IPS-18c (cell line): ENCODE measurements around the gene FEV.

Experiments
- H3K4me3 ChIP-seq: 2 replicates; pipeline ENCODE4 v1.7.0; 2013; ENCODE audit warnings: low read depth, mild to moderate bottlenecking, low read length, moderate library complexity; ENCODE audit not compliant: insufficient read depth
- H3K9me3 ChIP-seq: one replicate; pipeline ENCODE4 v1.6.1; 2013; ENCODE audit warnings: mild to moderate bottlenecking, low read length, moderate library complexity; ENCODE audit not compliant: control insufficient read depth, insufficient read depth

FEV gene

DNA sequence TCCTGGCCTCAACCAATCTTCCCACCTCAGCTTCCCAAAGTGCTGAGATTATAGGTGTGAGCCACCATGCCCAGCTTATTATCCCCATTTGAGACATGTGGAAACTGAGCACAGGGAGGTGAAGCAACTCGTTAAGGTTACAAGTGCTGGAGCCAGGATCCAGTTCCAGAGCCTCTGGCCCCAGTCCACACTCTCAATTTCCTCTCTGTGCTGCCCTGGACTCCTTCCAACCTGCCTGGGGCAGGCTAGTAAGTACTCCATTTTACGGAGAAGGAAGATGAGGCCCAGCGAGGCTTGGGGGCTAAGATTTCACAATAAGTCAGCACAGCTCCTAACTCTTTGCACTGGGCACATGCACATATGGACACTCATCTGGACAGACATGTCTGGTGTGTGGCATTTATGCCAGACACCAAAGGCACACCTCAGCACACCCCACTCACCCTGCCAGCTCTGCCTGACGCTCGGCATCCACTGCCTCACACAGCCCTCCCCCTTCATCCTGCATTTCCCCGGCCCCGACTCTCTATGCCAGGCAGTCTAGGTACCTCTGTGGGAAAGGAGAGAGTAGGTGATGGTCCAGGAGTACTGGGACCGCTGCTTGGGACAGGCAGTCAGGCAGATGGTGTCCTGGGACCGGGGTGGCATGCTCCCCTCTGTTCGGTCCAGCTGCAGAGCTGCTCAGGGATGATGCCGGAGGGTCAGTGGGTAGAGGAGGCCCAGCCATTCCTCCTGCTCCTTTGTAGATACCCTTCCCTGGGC is 35.8 kb upstream of the FEV start:
- Histone ChIP-seq H3K4me3 (no peak overlapping the region), H3K9me3 (no peaks in the 10 kb centered on the region)

DNA sequence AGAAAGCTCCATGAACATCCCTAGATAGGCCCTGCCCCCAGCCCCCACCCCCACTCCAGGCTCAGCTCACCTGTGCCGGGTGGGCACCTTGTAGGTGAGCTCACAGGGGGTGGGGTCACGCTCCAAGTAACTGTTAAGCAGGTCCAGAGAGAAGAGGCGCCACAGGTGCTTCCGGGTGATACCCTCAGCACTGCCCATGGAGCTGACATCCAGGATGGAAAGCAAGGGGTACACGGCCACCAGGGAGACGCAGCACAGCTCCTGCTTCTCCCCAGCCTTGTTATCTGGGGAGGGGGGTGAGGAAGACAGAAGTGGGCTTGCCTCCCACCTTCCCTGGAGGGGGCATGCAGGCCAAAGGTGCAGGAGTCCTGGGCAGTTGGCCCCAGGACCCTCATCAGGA is 34.5 kb upstream of the FEV start:
- Histone ChIP-seq H3K9me3 (no peaks in the 10 kb centered on the region), H3K4me3 (no peak overlapping the region)

DNA sequence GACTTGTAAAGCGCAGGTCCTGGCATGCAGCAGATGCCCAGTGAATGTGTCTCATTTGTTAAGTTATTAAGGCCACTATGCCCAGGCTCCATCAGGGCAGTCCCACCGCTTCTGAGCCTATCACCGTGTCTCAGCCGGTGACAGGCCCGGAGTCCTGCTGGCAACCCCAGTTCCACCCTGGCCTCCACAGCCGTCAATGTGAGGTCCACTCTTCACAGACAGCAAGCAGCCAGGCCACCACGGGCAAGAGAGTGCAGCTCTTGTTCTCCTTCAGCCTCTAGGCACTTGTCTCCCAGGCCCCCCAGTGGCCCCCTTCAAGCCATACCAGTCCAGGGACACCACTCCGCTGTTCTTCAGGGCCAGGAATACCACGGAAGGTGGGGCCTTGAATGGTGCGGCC is 33.7 kb upstream of the FEV start:
- Histone ChIP-seq H3K4me3 (no peak overlapping the region), H3K9me3 (no peaks in the 10 kb centered on the region)

DNA sequence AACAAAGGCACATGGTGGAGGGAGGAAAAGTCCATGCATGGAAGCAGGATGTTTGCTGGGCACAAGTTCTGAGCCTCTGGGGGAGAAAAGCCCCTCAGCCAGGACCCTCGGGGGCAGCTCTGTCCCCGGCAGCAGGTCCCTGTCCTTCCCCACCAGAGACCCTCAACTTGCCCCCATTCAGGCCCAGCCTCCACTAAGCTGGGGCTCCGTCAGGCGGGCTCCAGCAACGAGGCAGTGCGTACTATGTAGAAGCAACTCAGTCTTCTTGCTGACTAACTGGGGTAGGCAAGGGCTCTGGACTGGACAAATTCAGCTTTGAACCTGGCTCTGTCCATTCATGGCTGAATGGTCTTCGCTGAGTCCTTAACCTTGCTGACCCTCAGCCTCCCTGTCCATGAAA is 33.3 kb upstream of the FEV start:
- Histone ChIP-seq H3K9me3 (no peaks in the 10 kb centered on the region), H3K4me3 (no peak overlapping the region)

DNA sequence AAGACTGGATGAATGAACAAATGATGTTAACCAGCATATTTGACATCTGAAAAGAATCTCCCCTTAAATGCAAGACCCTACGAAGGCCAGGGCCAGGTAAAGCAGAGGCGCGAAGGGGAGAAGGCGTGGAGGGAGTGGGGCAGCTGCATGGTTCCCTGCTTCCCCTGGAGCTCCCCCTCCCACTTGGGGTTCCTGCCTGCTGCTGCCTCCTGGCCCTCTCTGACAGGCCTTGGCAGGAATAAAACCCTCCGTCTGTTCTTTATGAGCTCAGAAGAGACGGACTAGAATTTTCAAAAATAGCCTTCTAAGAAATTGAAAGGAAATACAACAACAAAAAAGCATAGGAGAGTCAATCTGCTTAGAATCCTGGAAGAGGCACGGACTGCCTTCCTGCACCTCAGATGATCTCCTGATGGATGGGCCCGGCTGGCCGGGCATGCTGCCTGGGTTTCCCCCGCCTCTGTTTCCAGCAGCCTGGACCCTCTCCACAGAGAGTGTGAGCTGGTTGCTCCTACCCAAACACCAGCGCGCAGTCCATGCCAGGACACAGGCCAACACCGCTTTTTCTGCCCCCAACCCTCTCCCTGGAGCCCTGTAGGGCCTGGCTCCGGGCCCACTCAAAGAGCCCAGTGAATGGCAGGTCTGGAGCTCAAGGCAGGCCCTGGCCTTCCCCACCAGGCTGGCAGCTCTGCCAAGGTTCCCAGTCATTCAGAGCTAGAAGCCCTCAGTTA is 32.4 kb upstream of the FEV start:
- Histone ChIP-seq H3K9me3 (no peaks in the 10 kb centered on the region), H3K4me3 (no peak overlapping the region)

DNA sequence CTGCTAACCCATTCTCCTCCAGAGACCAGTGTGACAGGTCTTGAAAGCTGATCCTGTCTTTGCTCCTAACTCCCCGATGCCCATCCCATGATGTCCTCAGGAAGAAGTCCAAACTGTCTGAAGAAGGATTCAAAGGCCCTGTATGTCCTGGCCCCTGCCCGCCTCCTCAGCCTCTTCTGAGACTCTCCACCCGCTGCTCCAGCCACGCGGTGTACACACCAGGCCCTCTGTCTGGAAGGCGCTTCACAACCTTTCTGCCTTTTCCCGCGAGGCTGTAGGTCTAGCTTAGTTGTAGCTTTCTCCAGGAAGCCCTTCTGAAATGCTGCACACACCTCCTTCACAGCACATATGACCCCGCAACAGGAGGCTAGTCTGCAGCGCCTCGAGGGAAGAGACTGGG is 31.7 kb upstream of the FEV start:
- H3K4me3 ChIP-seq = no peak overlapping the region
- no peaks in the 10 kb centered on the region for H3K9me3 ChIP-seq

DNA sequence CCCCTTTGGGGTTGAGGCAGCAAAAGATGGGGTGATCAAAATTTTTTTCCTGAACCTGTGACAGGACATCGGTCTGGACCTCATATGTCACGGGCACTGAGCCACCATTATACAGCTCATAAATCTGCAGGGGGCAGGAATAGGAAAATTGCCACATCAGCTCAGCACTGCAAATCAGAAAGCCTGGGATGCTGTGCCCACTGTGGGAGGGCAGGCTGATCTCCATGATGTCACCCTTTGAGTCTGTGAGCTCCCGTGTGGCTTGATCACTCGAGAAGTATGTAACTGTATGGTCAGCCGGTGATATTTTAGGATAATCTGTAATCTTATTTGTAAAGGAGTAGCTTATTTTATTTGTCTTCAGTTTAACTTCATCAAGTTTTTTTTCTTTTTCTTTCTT is 25.9 kb upstream of the FEV start:
- H3K4me3 ChIP-seq = no peak overlapping the region

DNA sequence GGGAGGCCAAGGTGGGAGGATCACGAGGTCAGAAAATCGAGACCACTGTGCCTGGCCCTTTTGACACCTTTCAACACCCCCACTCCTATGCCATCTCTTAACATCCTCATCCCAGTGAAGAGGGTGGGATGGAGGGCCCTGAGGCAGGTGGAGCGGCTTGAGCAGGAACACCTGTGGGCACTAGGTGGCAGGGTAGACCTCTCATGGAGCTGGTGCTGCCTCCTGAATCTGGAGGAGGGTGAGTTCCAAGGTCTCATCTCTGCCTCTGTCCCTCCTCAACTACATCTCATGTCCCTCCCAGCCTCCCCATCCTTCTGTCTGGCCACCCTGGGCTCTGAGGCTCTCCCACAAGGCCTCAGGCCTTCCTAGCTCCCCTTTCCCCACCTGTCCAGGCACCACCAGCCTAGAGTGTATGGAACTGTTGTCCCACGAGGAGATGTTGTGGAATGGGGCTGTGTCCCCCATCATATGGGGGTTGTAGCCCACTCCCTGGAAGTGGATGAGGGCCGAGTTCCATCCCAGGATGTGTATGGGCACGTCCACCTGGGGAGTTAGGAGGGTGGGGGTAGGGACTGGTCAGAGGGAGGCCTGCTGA is 25.3 kb upstream of the FEV start:
- Histone ChIP-seq H3K4me3 (no peak overlapping the region), H3K9me3 (no peaks in the 10 kb centered on the region)

More for the DNA sequence above, 25.9 kb upstream of the FEV start:
- H3K9me3 ChIP-seq = no peaks in the 10 kb centered on the region

DNA sequence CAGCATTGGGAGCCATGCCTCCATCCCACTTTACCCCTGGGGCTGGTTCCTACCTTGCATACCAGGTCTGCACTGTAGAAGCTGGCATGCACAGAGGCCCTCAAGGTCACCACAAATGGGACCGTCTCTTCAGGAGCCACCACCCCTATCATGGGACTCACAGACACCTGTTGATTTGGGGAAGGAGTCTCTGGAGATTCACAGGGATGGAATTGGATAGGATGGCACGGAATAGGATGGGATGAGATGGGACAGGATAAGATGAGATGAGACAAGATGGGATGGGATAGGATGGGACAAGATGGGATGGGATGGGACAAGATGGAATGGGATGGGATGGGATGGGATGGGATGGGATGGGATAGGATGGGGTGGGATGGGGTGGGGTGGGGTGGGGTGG is 24.3 kb upstream of the FEV start:
- Histone ChIP-seq H3K9me3 (no peaks in the 10 kb centered on the region), H3K4me3 (no peak overlapping the region)

DNA sequence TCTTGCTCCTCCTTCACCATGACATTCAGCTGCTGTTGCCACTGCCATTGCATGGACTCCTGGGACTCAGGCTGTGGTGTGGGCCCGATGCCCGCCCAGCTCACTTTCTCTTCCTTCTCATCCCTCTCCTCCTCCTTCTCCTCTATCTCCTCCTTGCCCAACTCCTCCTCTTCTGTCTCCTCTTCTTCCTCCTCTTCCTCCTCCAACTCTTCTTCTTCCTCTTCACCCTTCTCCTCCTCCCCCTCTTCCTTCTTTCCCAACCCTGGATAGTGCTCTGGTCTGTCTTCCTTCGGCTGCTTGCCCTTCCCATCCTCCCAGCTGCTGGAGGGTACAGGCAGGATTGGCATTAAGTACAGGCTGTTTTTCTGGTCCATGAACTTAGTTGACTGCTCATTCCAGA is 19.0 kb upstream of the FEV start:
- no peak overlapping the region for H3K4me3 ChIP-seq
- H3K9me3 ChIP-seq = peaks cover 2% of the 10 kb centered on the region

DNA sequence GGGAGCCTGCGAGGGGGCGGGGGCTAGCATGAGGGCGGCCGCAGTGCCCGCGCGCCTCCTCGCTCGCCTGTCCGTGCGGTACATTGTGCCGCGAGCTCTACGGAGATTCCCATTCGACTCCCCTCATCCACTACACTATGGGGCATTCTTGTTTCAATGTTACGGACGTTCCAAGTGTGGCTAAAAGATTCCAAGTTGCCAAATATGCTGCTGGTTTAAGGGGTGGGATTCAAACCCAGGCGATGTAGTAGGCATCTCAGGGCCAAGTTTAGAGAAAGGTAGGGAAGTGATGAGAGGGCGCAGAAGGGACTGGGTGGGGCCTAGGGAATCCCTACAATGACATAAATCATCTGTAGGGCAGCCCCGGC is 18.3 kb upstream of the FEV start:
- H3K4me3 ChIP-seq = peak overlapping the region; percentile 59; the same call in 1 of the 2 replicates

DNA sequence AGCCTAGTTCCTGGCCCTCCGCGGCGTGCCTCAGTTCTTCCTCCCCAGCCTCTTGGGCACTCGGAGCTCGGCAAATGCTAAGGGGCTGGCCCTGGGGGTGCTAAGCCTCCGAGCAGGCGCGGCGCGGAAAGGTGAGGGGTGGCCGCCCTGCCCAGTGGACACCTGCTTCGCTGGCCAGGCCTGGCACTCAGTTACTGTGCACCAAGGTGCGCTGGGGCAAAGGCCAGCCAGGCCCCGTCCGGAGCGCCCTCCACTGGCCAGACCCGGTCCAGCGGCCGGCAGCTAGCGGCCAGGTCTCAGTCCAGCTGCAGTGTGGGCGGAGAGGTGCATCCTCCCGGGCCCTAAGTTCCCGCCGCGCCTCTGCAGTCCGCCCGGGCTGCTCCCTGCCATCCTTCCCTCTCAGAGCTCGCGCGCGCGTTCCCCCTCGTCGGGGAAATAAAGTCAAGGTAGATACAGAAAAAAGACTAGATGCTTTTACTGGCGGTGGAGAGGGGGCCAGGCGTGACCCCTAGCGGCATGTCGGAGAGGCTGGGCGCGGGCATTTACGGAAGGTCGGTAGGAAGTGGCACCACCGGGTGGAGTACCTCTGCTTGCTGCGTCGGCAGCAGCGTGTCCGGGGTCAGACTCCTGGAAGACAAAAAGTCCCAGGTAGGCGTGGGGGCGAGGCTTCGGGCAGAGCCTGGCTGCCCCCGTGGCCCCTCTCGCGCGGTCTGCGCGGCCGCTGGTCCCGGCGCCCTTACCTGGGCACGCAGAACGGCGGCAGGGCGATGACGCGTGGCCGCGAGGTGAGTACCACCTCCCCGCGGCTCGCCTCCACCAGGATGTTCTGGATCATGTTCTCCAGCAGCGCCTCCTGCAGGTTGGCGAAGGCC is 17.6 kb upstream of the FEV start:
- Histone ChIP-seq H3K9me3 (peaks cover 2% of the 10 kb centered on the region), H3K4me3 (peak overlapping the region; percentile 59)

More for the DNA sequence above, 18.3 kb upstream of the FEV start:
- H3K9me3 ChIP-seq = peaks cover 2% of the 10 kb centered on the region

DNA sequence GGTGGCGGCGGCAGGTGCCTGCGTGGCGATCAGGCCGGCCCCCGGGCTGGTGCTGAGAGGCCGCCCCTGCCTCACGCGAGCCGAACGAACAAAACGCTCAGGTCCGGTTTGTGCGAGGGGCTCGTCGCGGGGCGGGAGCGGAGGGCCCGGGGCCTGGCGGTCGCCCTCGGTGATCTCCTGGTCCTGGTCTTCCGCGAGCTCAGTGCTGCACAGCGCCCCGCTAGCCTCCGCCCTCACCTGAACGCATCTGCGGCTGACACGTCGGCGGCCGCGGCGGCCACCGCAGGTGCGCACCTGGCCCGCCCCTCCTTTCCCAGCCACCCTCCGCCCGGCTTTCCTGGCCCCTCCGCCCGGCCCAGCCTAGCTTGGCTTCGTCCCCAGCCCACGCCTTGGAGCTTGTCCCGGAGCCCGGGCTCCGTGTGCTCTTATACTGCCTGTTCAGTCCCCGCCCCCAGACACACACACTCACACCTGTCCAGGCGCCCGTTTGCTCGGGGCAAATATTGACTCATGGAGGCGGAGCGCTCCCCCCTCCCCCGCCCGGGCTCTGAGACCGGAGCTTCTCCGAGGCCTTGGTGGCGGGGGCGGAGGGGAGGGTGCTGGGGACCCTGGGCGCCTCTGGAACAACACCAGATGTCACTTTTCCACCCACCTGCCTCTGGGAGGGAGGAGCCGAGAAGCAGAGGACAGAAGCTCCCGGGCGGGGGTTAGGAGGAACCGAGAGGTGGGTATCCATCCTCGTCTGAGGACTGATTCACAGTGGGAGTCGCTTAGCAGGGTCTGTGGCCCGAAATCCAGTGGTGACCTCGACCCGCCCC is 16.8 kb upstream of the FEV start:
- peak overlapping the region; percentile 59; the same call in 1 of the 2 replicates for H3K4me3 ChIP-seq
- peaks cover 2% of the 10 kb centered on the region for H3K9me3 ChIP-seq

DNA sequence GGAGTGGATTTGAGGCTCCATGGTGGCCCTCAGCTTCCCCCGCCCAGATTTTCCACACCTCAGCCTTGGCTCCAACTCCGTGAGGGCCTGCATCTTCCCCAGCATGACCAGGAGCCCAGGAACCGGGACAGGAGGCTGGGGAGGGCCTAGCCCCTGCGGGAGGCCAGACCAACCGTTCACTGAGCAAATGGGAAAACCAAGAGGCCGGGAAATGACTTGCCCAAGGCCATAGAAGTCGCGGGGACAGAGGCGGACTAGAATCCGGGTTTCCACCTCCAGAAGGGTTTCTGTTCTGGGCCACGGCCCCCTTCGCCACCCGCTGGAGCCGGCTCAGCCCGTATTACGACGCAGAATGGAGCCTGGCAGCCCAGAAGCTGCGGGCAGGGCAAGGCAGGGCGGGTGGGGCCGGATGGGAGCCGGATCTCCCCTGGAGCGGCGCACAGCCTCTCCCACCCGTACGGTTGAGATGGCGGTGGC is 16.2 kb upstream of the FEV start:
- H3K4me3 ChIP-seq = peak overlapping the region; percentile 24; the same call in 1 of the 2 replicates
- H3K9me3 ChIP-seq = peaks cover 2% of the 10 kb centered on the region

DNA sequence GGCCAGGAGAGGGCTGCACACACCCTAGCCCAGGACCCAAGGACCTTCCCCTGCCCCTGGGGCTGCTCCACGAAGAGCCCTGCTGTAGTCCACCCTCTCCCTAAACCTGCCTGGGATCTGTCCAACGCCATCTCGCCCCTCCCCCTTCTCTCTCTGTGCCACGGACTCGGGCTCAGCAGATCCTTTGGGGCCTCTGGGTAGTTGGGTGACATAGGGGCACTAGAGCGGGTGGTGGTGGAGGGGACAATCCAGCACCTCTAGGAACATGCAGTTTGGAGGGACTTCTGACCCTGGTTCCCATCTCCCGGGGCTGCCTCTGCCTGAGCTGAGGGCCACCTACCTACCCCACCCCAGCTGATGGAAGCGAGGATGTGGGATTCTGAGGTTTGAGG is 15.6 kb upstream of the FEV start:
- Histone ChIP-seq H3K9me3 (peaks cover 2% of the 10 kb centered on the region), H3K4me3 (no peak overlapping the region)

DNA sequence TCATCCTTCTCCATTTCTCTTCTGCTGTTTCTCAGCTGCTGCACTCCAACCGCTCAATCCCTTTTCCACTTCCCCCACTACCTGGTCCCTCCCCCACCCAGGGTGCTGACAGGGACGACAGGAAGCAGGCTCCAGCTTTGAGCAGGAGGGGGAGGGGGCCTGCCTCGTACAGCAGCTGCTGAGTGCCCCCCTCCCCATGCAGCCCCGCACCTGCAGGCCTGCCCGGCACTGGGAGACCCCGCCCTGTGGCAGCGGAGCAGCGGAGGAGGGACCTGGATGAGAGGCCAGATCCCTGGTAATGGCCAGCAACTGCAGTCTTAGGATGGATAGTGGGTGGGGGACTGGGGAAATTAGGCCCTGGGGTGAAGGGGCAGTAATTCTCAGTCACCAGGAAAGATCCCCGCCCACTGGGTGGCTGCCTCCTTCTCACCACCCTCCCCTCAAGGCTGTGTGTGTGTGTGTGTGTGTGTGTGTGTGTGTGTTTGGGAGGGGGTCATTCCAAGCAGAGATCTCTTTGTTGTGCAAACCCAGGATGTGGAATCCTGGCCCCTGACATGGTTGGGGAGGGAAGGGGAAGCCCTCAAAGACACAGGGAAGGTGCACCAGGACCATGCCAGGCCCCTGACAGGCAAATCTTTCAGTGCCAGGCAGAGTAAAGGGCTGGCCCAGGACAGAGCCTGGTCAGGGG is 15.0 kb upstream of the FEV start:
- H3K4me3 ChIP-seq = peak overlapping the region; percentile 34; the same call in 1 of the 2 replicates
- H3K9me3 ChIP-seq = peaks cover 2% of the 10 kb centered on the region
